ENCODE measurements around the gene CMTM1.
"Not testable (repeated sequence)": the region's sequence is repeated elsewhere in the genome, so short reads cannot be mapped to it uniquely, and the experiment has no call there.

Gene CMTM1

GRCh38 chr16:66562986-66563385 lies 3.3 kb upstream of the CMTM1 start:
- no peak for DNase-seq (ENCODE audit: low read depth in 2 of 2)

DNA sequence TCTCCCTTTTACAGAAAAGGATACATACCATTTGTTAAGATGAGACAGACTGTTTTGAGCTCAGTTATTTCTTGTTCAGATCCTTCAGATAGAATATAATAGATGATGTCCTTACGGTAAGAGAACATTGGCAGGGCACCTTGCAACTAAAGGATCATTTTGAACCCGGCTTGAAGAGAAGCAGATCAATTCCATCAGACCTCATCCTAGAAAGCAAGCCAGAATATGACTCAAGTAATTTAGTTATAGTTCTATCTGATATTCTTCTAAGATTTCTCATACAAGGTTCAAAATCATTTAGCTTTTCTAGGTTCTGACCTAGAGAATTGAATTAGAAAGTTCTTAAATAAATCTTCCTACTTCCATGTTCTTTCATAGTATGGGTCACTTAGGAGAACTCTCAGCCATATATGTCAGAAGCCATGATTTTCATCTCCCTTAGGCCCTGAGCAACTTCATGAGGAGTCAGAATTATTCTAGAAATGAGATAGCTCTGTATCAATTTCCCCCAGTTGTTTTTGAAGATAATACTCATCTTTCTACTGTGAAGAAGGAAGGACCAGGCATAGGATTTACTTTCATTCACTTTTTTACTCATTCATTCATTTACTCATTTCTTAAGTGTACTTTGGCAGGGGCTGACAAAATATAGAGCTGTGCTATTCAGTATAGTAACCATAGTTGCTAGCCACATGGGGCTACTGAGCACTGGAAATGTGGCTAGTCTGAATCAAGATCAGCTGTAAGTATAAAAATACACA lies 2.5 kb upstream of the CMTM1 start:
- DNase-seq (ENCODE audit: low read depth in 2 of 2) = no peak

DNA sequence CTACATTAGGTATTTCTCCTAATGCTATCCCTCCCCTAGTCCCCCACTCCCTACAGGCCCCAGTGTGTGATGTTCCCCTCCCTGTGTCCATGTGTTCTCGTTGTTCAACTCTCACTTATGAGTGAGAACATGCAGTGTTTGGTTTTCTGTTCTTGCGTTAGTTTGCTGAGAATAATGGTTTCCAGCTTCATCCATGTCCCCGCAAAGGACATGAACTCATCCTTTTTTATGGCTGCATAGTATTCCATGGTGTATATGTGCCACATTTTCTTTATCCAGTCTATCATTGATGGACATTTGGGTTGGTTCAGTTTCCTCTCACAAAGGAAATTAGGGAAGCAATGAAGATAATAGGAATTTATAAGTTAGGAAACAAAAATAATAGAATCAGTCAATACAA lies 1.0 kb downstream of the CMTM1 start:
- not testable (repeated sequence) for DNase-seq (ENCODE audit: low read depth in 2 of 2)

DNA sequence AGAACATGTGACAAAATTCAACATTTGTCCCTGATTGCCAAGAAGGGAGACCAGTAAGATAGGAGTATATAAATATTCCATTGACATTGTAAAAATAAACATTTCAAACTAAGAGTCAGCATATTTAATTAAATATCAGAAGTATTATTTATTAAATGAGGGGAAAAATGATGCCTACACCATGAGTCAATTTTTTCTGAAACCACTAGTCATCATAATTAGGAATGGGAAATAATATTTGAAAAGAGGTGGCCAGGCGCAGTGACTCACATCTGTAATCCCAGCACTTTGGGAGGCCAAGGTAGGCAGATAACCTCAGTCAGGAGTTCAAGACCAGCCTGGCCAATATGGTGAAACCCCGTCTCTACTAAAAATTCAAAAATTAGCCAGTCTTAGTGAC lies 2.1 kb downstream of the CMTM1 start:
- no peak for DNase-seq (ENCODE audit: low read depth in 2 of 2)

DNA sequence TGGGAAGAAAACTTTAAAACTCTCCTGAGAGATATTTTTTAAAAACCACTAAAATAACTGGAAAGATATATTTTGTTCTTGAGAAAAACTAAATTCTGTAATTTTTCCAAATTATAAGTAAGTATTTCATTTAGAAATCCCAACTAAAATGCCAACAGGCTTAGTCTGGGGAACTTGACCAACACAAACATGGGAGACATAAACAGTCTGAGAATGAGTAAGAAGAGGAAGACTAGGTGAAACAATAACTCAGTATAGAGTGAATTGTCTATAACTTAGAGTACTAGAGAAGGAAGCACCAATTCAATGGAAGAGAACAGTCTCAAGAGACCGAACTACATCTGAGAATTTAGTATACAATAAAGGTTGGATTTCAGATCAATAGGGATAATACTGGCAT lies 2.9 kb downstream of the CMTM1 start:
- DNase-seq (ENCODE audit: low read depth in 2 of 2) = no peak

GRCh38 chr16:66569827-66570405 lies 3.7 kb downstream of the CMTM1 start:
- no peak for DNase-seq (ENCODE audit: low read depth in 2 of 2)

DNA sequence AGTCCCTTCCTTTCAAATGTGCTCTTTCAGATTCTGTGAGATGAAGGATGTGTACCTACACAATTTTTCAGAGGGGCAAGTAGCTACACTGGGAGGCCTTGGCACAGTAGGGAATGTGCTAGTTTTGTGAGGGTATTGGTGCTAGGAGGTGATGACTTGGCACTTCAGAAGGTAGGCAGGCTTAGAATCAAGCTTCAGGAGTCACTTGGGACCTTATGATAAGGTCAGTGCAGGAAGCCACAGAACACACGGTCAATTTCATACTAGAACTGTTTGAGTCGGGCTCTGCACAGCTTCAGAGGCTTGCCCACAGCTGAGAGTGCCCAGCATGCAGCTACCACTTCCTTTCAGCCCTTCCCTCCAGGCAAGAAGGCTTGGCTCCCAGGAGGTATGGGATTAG lies 6.1 kb downstream of the CMTM1 start:
- no peak for DNase-seq (ENCODE audit: low read depth in 2 of 2)

DNA sequence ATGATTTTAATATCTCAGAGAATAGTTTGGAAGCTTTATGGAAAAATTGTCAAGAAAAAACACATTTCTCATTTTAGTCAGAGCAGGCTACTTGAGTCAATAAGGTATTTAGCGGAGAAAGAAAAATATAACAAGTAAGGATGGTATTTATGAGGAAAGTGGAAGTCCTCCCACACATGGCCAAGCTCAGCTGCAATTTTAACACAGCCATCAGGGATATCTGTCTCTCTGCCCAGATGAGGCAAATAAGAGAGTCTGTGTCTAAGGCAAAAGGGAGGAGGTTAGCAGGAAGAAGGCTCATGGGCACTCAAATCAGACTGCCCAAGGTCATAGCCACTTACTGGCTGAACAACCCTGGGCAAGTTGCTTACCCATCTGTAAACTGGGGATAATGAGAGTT lies 7.8 kb downstream of the CMTM1 start:
- no peak for DNase-seq (ENCODE audit: low read depth in 2 of 2)

DNA sequence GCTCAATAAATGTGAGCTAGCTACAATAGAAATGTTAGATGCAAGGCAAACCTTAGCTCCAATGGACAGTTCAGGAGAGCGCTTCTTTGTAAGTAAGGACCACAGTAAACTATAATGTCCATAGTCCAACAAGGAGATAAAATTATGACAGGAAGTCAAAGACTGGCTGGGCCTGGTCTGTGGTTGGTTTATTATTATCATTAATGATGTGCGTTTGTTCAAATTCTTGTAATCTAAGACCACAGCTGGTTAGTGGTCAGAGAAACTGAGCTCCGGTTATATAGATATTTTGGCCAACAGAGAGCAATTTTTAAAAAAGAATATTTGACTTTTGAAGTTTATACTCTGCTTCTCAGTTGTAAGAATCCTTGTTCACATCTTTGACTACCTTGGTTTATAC lies 8.3 kb downstream of the CMTM1 start:
- no peak for DNase-seq (ENCODE audit: low read depth in 2 of 2)

GRCh38 chr16:66575060-66575459 lies 8.8 kb downstream of the CMTM1 start:
- DNase-seq (ENCODE audit: low read depth in 2 of 2) = no peak

DNA sequence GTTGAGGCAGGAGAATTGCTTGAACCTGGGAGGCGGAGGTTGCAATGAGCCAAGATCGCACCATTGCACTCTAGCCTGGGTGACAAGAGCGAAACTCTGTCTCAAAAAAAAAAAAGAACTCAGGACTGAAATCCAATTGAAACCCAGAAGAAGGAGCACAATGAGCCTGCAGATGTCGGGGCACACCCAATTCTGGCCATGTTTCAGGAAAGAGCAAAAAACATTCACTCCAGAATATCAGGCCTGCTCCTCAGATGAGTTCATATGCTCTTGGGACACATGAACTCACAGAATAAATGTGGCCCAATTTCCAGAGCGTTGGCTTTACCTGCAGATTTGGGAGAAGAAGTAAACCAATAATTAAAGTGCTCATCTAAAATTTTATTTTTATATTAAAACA lies 10.1 kb downstream of the CMTM1 start:
- DNase-seq (ENCODE audit: low read depth in 2 of 2) = no peak

- DNase-seq (ENCODE audit: low read depth in 2 of 2) = no peak
These were observed 12.7 kb downstream of the CMTM1 start, which contains the start of gene CMTM2 for GRCh38 chr16:66578651-66579531. Gene CMTM2 (plus strand): TSS chr16:66579463. CDS start chr16:66579608, 145 bp downstream.

DNA sequence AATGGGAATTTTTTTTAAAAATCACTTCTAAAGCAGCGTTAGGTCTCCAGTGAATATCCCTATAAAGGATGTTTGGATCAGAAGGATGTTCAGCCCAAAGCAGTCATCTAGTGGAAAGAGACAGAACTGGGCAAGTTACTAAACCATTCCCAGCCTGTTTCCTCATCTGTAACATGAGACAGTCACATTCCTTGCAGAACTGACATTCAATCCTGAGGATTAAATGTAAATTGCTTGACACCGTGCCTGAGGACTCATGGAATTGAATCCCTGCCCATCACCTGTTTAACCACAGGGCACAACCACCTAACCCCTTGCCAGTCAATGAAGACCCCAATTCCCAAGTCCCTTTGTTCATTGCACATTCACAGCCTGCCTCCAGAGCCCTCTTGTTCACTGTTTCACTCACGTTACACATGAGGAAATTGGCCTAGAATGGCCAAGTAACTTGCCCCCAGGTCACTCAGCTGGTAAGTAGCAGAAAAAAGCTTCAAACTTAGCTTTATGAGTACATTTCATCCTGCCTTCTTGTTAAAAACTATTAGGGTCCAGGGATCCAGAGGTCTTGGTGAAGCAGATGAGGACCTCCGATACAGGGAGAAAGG lies 14.5 kb downstream of the CMTM1 start:
- peak in 1 of 2 experiments; percentile 42 for DNase-seq (ENCODE audit: low read depth in 2 of 2)

DNA sequence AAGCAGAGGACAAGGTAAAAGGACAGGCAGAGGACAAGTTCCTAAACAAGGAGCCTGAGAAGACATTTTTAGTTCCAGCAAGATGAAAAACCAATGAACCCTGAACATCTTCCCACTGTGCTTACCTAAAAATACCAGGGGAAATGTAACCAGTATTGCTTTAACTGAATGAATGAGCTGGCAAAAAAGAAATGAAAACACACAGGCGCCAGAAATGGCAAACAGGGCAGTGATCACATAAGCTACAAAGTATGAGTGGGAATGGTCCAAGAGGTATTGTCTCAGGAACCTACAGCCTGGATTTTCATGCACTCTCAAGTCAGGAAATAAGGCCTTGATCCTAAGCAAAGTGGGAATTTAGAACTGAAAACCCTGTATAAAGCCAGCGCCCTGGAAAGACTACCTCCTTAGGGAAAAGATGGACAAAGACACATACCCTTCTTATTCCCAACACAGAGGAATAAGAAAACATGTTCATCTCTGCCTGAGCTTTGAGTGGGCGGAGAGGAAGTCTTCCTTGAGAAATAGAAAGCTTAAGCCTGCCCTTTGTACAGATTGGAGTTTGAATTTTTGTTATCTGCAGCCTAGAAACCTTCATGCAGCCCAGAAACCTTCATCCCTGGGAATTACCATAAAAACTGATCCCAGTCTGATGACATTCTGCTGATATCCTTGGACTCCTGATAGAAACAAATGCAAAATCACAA lies 15.2 kb downstream of the CMTM1 start:
- no peak for DNase-seq (ENCODE audit: low read depth in 2 of 2)

GRCh38 chr16:66585481-66586239 lies 19.4 kb downstream of the CMTM1 start:
- no peak for DNase-seq (ENCODE audit: low read depth in 2 of 2)

GRCh38 chr16:66587881-66588600 lies 21.8 kb downstream of the CMTM1 start:
- no peak for DNase-seq (ENCODE audit: low read depth in 2 of 2)

DNA sequence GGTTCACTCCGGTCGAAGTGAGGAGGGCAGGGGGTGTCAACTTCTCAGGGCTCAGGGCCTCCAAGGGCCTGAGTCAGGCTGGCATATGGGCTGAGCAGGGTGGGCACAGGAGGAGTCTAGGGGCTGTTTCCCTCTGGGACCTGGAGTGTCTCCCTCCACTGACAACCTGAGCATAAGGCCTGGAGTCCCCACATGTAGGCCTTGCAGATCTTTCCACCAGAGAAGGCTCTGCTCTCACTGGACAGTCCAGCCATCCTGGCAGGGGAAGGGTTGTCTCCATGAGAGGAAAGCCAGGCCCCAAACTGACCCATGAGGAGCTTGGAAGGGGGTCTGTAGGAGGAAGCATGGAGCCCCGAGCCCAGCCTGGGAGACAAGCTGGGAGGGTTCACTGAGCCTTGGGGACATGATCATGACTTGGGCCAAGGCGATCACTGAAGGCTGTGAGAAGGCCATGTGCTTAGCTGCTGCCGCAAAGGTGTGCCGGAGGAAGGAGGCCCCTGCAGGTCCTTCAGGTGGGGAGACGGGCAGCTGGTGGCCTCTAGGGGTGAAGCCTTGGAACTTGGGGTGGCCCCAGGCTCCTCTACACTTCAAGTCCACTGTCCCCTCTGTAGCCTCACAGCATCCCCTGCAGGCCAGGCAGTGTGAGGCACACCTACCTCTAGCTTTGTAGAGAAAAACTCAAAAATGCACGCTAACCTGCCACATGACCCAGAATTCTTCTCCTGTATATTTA lies 22.9 kb downstream of the CMTM1 start:
- DNase-seq (ENCODE audit: low read depth in 2 of 2) = no peak

DNA sequence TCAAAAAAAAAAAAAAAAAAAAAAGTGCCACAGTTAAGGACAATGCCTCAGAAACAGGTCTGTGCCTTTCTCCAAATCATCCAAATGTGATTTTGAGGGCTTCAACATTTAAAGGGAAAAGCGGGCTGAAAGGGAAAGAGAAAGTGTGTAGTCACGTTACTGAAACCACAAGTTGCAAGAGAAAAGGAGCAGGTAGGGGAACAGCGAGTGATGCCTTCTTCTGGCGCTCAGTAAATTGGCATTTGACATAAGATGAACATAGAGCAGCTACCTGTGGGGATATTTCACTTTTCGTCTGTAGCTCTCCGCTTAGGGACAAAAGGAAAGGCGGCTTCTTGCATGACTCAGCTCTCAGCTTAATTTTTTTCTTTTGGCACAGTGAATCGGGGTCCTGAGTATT lies 24.1 kb downstream of the CMTM1 start:
- no peak for DNase-seq (ENCODE audit: low read depth in 2 of 2)

GRCh38 chr16:66591018-66591417 lies 24.8 kb downstream of the CMTM1 start:
- DNase-seq (ENCODE audit: low read depth in 2 of 2) = no peak

Data from fibroblast of skin of left biceps (primary cell).